Measurements from ENCODE around the gene CLIP3.
A peak's percentile ranks its signal among the peaks of the same experiment; 100 is the strongest.

Gene CLIP3

GRCh38 chr19:36028313-36029041 is 4.2 kb downstream of the CLIP3 start:
- Histone ChIP-seq H3K4me3 (no peak overlapping the region), H3K9me3 (no peaks in the 10 kb centered on the region), H4K20me1 (no peaks in the 10 kb centered on the region), H3K27me3 (no peaks in the 10 kb centered on the region), H3K27ac (no peak overlapping the region), H3K4me2 (no peak overlapping the region), H3K9ac (no peak overlapping the region), H3K4me1 (peaks cover 5% of the 10 kb centered on the region; the same call in 1 of the 2 replicates), H3K36me3 (peaks cover 28% of the 10 kb centered on the region)
- TF ChIP-seq Cebpa-rat (IDR thresholded peaks at IDR 0.05) = no peak

- Histone ChIP-seq H3K36me3 (peaks cover 36% of the 10 kb centered on the region), H3K4me1 (peaks cover under 1% of the 10 kb centered on the region; the same call in 1 of the 2 replicates), H3K4me2 (no peak overlapping the region), H3K9me3 (no peaks in the 10 kb centered on the region), H3K9ac (no peak overlapping the region), H4K20me1 (no peaks in the 10 kb centered on the region), H3K27ac (no peak overlapping the region), H3K4me3 (no peak overlapping the region), H3K27me3 (no peaks in the 10 kb centered on the region)
- TF ChIP-seq Cebpa-rat (IDR thresholded peaks at IDR 0.05) = no peak
Measured at GRCh38 chr19:36027696-36028095, 5.0 kb downstream of the CLIP3 start.

- no peak overlapping the region for H3K9ac ChIP-seq
Measured at GRCh38 chr19:36026091-36026876, 6.4 kb downstream of the CLIP3 start.

GRCh38 chr19:36025541-36025940 is 7.1 kb downstream of the CLIP3 start:
- peaks cover 56% of the 10 kb centered on the region for H3K36me3 ChIP-seq
- no peak overlapping the region for H3K4me2 ChIP-seq
- H3K4me1 ChIP-seq = no peaks in the 10 kb centered on the region
- no peak overlapping the region for H3K9ac ChIP-seq
- no peak overlapping the region for H3K27ac ChIP-seq
- no peak for TF ChIP-seq Cebpa-rat (IDR thresholded peaks at IDR 0.05)
- no peaks in the 10 kb centered on the region for H4K20me1 ChIP-seq
- H3K27me3 ChIP-seq = no peaks in the 10 kb centered on the region
- H3K4me3 ChIP-seq = no peak overlapping the region
- H3K9me3 ChIP-seq = no peaks in the 10 kb centered on the region

More at GRCh38 chr19:36026091-36026876, 6.4 kb downstream of the CLIP3 start:
- H3K9me3 ChIP-seq = no peaks in the 10 kb centered on the region
- H3K4me3 ChIP-seq = no peak overlapping the region
- H3K27me3 ChIP-seq = no peaks in the 10 kb centered on the region
- no peak overlapping the region for H3K27ac ChIP-seq
- peaks cover 49% of the 10 kb centered on the region for H3K36me3 ChIP-seq
- no peaks in the 10 kb centered on the region for H3K4me1 ChIP-seq
- H4K20me1 ChIP-seq = no peaks in the 10 kb centered on the region
- TF ChIP-seq Cebpa-rat (IDR thresholded peaks at IDR 0.05) = no peak
- no peak overlapping the region for H3K4me2 ChIP-seq

GRCh38 chr19:36023432-36023831 is 9.2 kb downstream of the CLIP3 start:
- TF ChIP-seq Cebpa-rat (IDR thresholded peaks at IDR 0.05) = no peak
- H3K27me3 ChIP-seq = no peaks in the 10 kb centered on the region
- H3K36me3 ChIP-seq = peaks cover 58% of the 10 kb centered on the region
- no peak overlapping the region for H3K4me3 ChIP-seq
- H4K20me1 ChIP-seq = no peaks in the 10 kb centered on the region
- no peak overlapping the region for H3K9ac ChIP-seq
- H3K9me3 ChIP-seq = no peaks in the 10 kb centered on the region
- no peaks in the 10 kb centered on the region for H3K4me1 ChIP-seq
- no peak overlapping the region for H3K27ac ChIP-seq
- H3K4me2 ChIP-seq = no peak overlapping the region

GRCh38 chr19:36019061-36019670 is 13.5 kb downstream of the CLIP3 start:
- H3K36me3 ChIP-seq = peaks cover 56% of the 10 kb centered on the region

GRCh38 chr19:36014012-36014924 is 18.4 kb downstream of the CLIP3 start, which contains the start of gene ALKBH6:
ALKBH6 (minus strand) TSS chr19:36014213; CDS start chr19:36013397, 816 bp downstream.
- Histone ChIP-seq H3K4me3 (peak within 1 kb of the TSS; percentile 82), H3K27ac (peak within 1 kb of the TSS; percentile 76), H3K36me3 (peaks cover 22% of the 10 kb centered on the region; the same call in 1 of the 2 replicates), H3K4me2 (peak within 1 kb of the TSS; percentile 99), H3K9me3 (no peaks in the 10 kb centered on the region), H3K4me1 (peaks cover 20% of the 10 kb centered on the region), H4K20me1 (no peaks in the 10 kb centered on the region), H3K9ac (peak within 1 kb of the TSS; percentile 88), H3K27me3 (peaks cover 3% of the 10 kb centered on the region; the same call in 1 of the 2 replicates)
- no peak for TF ChIP-seq Cebpa-rat (IDR thresholded peaks at IDR 0.05)

More at GRCh38 chr19:36019061-36019670, 13.5 kb downstream of the CLIP3 start:
- no peak overlapping the region for H3K4me2 ChIP-seq
- no peak overlapping the region for H3K4me3 ChIP-seq
- H3K27ac ChIP-seq = no peak overlapping the region
- TF ChIP-seq Cebpa-rat (IDR thresholded peaks at IDR 0.05) = no peak
- H4K20me1 ChIP-seq = no peaks in the 10 kb centered on the region
- H3K9ac ChIP-seq = no peak overlapping the region
- H3K4me1 ChIP-seq = peaks cover 10% of the 10 kb centered on the region
- no peaks in the 10 kb centered on the region for H3K27me3 ChIP-seq
- H3K9me3 ChIP-seq = no peaks in the 10 kb centered on the region

GRCh38 chr19:36013280-36014011 is 19.2 kb downstream of the CLIP3 start:
- no peak for TF ChIP-seq Cebpa-rat (IDR thresholded peaks at IDR 0.05)
- peaks cover 20% of the 10 kb centered on the region for H3K4me1 ChIP-seq
- H3K9ac ChIP-seq = peak overlapping the region; percentile 88
- H3K27ac ChIP-seq = peak overlapping the region; percentile 76
- no peaks in the 10 kb centered on the region for H4K20me1 ChIP-seq
- peak overlapping the region; percentile 82 for H3K4me3 ChIP-seq
- peak overlapping the region; percentile 97 for H3K4me2 ChIP-seq
- H3K36me3 ChIP-seq = peaks cover 17% of the 10 kb centered on the region; the same call in 1 of the 2 replicates
- H3K9me3 ChIP-seq = no peaks in the 10 kb centered on the region
- peaks cover 11% of the 10 kb centered on the region; the same call in 1 of the 2 replicates for H3K27me3 ChIP-seq

Data from BLaER1 (cell line).